DMS53 treated with DMSO at 0.1 percent for 48 hours (cell line): ENCODE results near the gene CST9.

ENCODE experiments used
- DNase-seq: peaks from one replicate; lab custom pipeline; 2025; ENCODE audit not compliant: unreplicated experiment; lab: John Stamatoyannopoulos, UW

Gene CST9, protein sequence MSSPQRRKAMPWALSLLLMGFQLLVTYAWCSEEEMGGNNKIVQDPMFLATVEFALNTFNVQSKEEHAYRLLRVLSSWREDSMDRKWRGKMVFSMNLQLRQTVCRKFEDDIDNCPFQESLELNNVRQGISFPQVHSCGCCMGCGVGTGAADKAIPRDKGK

DNA sequence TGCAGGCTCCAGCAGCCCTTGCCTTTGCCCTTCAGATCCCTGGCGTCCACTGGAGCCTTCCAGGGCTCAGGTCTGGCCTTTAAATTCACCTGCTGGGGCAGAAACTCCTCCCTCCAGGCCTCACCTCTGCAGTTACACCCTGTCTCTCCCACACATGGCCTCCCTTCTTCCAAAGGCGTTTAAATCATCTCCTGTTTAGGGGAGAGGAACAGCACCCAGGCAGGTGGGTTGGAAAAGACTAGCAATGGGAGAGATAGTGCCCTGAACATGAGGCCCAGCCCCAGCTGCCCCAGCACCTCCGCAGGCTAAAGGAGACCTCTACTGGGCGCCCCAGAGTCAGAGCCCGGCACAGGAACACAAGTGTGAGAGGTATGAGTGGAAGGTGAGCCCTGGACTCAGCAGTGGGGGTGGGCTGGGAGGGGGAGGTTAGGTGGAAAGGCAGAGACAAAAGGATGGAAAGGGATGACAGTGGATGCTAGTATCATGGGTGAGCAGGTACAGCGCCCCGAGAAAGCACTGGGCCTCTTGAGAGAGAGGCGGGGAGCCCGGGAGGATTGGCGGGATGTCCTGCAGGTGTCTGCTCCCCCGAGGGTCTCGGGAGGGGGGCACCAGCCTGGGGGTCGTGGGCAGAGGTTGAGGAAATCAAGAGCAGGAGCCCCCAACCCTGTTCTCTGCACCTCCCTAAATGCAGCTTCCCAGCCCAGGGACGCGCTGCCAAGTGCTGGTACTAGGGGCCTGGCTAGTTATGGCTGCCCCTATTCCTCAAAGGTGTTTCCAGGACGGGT is at the start of gene CST9:
Gene CST9 (minus strand): TSS at position 51 of the 785 bp plus-strand sequence. CDS start 53 bp downstream, outside the sequence.
- no peak for DNase-seq

DNA sequence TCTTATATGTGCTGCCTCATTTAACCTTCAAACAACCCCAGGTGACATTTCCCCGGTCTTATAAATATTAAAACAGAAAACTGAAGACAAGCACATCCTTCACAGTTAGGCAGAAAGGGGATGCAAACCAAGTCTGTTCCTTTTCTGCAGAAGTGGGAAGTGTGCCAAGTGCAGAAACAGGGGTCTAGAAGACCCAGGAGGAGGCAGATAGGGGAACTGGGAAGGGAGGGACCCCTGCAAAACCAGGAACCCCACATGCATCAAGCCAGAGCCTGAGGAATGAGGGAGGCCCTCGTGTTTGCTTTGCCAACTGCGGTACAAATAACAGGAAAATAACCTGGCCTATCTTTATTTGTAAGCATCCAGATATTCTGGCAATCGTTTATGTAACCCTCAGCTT is 49.0 kb upstream of the CST9 start:
- no peak for DNase-seq

DNA sequence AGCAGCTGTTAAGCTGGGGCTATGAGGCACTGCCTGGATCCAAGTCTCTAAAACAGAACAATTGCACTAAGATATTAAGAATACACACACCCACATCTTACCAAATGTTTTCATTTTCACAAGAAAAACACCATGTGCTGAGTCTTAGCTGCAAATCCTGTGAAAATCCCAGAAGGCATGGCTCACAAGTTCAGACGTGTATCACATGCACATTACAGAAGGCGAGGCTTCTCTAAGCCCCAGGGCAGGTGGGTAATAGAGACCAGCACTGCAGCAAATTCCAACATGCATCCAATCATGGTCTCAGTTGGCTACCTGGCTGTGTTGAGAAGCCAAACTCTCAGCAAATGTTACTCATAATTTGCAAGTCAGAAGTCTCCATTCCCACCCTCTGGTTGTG is 48.3 kb upstream of the CST9 start:
- DNase-seq: no peak

DNA sequence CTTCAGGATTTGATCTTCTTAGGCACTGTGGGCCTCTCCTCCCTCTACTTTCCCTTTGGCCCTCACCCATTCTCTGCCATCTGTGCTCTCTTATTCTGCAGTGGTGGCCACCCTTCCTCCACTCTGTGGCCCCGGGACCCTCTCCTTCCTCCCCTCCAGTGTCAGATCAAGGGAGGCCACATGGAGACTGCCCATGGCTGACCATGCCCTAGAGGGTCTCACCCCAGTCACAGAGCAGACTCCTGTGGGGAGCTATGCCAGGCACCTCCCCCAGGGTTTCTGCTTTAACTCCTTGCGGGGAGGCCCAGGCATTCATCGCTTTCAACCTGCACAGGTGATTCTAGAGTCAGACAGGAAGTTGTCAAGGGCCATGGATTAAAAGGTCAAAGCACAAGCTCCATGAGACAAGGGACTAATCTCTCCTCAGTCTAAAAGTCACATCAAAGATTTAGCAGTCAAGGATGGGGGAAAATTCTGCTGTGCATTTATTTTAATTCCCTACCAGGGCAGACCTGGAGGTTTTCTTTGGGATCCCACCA is 47.8 kb upstream of the CST9 start:
- DNase-seq: no peak

DNA sequence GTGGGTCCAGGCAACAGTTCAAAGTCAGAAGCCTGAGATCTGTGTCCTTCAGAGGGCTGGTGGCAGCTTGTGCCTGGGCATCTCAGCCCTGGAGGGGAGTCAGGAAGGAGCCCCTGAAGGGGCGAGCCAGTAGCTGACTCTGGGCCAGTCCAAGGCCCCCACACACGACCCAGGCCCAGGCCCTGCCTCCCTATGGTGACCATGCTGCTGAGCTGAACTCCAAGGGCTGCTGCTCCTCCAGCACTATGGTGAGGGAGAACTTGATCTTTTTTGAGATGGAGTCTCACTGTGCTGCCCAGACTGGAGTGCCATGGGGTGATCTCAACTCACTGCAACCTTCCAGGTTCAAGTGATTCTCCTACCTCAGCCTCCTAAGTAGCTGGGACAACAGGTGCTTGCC is 47.2 kb upstream of the CST9 start:
- no peak for DNase-seq

DNA sequence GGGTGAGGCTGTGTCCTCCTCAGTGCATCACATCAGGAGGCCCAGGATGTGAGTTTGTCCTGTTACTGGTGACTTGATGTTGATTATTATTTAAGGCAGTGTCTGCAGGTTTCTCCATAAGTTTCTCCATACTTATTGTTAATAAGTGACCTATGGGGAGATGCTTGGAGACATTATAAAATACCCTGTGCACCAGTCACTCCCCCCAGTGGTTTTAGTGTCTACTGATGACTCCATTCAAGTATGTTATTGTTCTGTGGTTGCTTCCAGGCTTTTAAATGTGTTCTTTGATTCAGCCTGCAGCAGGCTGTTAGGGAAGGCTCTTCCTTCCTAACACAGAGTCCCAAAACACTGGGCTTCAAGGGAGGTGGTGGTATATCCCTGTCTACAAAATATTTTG is 46.7 kb upstream of the CST9 start:
- no peak for DNase-seq

DNA sequence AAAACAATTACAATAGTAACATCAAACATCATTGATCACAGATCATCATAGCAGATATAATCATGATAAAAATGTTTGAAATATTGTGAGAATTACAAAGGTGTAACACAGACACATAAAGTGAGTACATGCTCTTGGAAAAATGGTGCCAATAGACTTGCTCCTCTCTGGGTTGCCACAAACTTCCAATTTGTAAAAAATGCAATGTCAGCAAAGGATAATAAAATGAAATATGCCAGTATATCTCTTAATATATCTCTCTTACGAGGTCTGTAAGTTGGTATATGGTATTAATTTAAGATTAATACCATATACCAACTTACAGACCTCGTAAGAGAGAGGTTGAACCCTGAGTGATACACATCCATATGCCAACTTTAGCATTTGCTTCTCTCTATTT is 45.4 kb upstream of the CST9 start:
- no peak for DNase-seq

DNA sequence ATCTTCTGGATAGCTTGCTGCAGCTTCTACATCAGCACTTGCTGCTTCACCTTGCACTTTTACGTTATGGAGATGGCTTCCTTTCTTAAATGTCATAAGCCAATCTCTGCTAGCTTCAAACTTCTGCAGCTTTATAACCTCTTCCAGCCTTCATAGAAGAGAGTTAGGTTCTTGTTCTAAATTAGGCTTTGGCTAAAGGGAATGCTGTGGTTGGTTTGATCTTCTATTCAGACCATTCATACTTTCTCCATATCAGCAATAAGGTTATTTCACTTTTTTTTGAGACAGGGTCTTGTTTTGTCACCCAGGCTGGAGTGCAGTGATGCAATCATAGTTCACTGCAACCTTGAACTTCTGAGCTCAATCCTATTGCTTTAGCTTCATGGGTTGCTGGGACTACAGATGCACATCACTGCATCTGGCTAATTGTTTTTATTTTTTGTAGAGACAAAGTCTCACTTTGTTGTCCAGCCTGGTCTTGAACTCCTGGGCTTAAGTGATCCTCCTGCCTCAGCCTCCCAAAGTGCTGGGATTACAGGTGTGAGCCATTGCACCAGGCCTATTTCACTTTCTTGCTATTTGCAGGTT is 44.2 kb upstream of the CST9 start:
- DNase-seq: no peak

DNA sequence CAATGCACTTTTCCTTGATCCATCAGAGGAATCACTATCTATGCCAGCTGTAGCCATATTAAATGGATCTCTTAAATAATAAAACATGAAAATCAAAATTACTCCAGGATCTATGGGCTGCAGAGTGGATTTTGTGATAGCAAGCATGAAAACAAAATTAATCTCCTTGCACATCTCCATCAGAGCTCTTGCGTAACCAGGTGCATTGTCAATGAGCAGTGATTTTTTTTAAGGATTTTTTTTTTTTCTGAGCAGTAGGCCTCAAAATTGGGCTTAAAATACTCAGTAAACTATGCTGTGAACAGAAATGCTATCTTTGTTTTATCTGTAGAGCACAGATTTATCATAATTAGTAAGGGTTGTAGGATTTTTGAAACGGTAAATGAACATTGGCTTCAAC is 43.5 kb upstream of the CST9 start:
- DNase-seq: no peak

DNA sequence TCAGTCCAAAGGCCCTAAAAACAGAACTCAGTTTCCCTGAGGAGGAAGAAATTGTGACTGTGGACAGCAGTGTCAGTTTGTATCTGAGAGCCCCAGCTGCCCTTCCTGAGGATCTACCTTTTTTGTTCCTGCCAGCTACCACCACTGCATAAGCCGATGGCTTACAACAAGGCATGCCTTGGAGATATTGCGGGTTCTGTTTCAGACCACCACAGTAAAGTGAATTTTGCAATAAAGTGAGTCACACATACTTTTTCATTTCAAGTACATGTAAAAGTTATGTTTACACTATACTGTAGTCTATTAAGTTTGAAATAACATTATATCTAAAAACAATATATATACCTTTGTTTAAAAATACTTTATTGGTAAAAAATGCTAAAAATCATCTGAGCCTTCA is 41.6 kb upstream of the CST9 start:
- no peak for DNase-seq

- no peak for DNase-seq
Observed at GRCh38 chr20:23646106-23646873, 40.6 kb upstream of the CST9 start.

GRCh38 chr20:23645575-23645974 is 39.9 kb upstream of the CST9 start:
- no peak for DNase-seq

GRCh38 chr20:23644164-23644563 is 38.4 kb upstream of the CST9 start:
- DNase-seq: no peak

DNA sequence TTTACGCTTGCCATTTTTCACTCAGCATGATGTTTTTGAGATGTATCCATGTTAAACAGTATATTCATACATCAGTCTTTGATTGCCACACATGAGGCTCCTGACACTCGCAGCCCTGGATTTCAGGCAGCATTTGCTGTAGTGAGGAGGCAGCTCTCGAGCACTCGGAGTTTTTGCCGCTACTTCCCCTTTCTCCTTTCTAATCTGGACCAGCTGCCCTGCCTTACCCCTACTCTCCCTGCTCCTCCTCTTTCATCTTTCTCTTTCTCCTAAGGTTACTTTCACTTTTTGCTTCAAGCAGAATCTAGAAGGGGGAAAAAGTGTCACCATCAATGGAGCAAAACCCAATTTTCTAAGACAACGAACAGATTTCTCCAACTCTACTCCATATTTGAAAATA is 37.9 kb upstream of the CST9 start:
- no peak for DNase-seq

GRCh38 chr20:23641936-23642751 is 36.4 kb upstream of the CST9 start:
- DNase-seq: no peak

DNA sequence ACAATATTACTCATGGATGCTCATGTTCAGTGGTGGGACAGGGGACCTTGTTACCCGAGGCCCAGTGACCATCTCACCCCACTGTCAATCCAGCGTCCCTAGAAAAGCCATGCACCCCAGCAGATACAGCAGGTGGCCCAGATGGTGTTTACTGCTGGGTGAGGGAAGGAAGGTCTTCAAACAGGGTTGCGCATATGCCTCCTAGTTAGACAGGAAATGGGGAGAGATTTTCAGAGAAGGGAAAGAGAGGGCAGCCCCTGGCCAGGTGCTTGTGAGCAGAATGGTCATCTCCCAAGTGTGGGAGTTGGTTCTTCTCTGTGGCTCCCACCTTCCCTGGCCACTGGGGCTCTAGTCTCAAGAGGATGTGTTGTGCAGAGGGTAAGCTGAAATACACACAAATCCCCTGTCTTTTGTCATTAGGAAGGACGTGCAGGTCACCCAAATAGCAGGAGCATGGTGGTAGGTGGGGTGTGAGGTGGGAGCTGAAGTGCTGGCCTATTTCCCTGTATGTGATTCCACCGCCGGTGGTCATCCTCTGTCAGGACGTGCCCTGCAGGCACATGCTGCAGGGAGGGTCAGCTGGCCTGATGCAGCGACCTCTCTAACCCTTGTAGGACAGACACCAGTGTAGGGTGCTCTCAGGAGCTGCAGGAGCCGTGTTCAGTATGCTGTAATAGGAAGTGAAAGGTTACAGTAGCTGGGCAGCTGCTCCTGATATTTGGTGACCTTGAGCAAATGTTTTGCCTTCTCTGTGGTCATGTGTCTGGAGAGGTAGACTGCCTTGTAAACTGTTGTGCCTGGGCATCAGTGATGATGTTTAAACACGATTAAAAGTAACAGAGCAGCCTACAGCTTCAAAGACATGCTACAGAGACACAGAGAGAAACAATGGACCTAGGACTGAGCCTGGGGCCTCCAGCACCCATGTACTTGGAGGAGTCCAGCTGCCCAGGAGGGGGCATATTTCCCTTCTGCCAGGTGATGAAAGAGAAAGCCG is 35.3 kb upstream of the CST9 start:
- DNase-seq: no peak

DNA sequence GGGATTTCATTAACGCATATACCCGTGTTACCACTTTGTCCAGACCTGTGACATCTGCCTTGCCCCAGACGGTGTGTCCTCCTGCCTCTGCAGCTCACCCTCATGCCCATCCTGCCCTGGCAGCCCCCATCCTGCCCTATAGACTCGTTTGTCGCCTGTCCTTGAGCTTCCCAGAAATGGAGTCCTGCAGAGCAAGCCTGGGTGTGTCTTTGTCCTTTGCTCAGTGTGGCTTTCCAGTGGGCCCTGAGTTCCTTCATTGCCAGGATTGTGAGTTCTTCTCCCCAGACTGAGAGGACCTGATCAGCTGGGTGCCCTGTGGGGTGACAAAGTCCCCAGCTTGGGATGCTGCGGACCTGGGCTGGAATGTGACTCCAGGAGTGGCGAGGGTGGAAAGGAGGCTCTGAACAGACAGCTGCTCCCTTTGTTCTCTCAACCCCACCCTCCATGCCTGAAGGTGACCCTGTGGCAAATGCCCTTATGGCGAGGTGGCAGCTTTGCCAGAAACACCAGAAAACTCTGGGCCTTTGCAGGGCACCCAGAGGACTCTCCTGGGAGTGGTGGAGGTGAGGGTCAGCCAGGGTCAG is 34.4 kb upstream of the CST9 start:
- no peak for DNase-seq

DNA sequence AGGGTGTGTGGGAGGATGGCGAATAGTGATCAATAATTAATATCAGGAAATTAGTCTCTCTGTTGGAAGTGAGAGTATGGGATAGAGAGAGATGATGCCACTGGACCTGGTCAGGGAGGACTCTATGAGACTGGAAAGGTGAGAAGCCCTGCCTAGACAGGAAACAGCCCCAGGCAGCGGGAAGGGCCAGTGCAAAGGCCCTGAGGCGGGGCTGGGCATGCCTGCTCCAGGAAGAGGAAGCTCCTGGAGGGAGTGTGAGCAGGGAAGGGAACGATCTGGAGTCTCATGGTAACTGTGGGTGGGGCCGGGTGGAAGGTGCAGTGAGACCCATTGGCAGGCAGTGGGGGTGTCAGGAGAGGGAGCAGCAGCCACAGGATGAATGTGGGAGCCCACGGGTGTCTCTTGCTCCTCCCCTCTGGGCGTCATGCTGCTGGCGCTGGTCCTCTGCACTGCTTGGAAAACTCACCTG is 33.8 kb upstream of the CST9 start:
- DNase-seq: no peak

DNA sequence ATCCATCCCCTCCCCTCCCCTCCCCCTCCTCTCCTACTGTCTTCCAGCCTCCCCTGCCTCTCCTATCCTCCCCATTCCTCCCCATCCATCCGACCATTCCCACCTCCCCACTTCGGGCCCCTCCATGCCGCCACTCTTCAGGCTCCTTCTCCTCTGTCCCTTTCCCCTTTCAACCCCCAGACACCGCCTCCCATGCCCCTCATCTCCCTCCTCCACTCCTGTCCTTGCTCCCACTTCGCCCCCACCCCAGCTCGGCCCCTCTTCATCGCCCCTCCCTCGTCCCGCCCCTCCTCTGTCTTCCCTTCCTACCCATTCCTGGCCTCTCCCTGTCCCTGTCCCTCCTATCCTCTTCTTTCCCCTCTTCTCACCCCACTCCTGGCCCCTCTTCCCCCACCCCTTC is 32.6 kb upstream of the CST9 start:
- DNase-seq: no peak
